Measurements from ENCODE around the gene ATAD3C.

The ATAD3C gene

GRCh38 chr1:1430992-1431844, 18.3 kb upstream of the ATAD3C start:
- DNase-seq (ENCODE audit: low spot score), result no peak

- DNase-seq (ENCODE audit: low spot score), result peak; percentile 60
Observed at GRCh38 chr1:1431845-1432273, 17.6 kb upstream of the ATAD3C start.

GRCh38 chr1:1432274-1432950, 17.1 kb upstream of the ATAD3C start:
- no peak for DNase-seq (ENCODE audit: low spot score)

- DNase-seq (ENCODE audit: low spot score), result peak; percentile 91
Observed at GRCh38 chr1:1432951-1433803, 16.3 kb upstream of the ATAD3C start.

GRCh38 chr1:1433804-1434130, 15.7 kb upstream of the ATAD3C start:
- DNase-seq (ENCODE audit: low spot score), result no peak

GRCh38 chr1:1434131-1434823, 15.2 kb upstream of the ATAD3C start:
- DNase-seq (ENCODE audit: low spot score), result peak; percentile 84

- DNase-seq (ENCODE audit: low spot score), result no peak
Observed at GRCh38 chr1:1434824-1435105, 14.7 kb upstream of the ATAD3C start.

- peak; percentile 81 for DNase-seq (ENCODE audit: low spot score)
Observed at GRCh38 chr1:1435106-1435903, 14.2 kb upstream of the ATAD3C start, which contains the start of gene VWA1. TSS of gene VWA1 (plus strand) at chr1:1435690. CDS start at chr1:1435749, 59 bp downstream.

GRCh38 chr1:1435911-1436629, 13.4 kb upstream of the ATAD3C start:
- DNase-seq (ENCODE audit: low spot score), result no peak

GRCh38 chr1:1436630-1437032, 12.9 kb upstream of the ATAD3C start:
- DNase-seq (ENCODE audit: low spot score), result no peak

GRCh38 chr1:1437033-1437903, 12.2 kb upstream of the ATAD3C start:
- no peak for DNase-seq (ENCODE audit: low spot score)

GRCh38 chr1:1437904-1438376, 11.5 kb upstream of the ATAD3C start:
- no peak for DNase-seq (ENCODE audit: low spot score)

GRCh38 chr1:1438531-1439381, 10.7 kb upstream of the ATAD3C start:
- no peak for DNase-seq (ENCODE audit: low spot score)

GRCh38 chr1:1439546-1440261, 9.8 kb upstream of the ATAD3C start:
- no peak for DNase-seq (ENCODE audit: low spot score)

GRCh38 chr1:1440262-1441001, 9.1 kb upstream of the ATAD3C start:
- DNase-seq (ENCODE audit: low spot score), result no peak

- DNase-seq (ENCODE audit: low spot score), result no peak
Observed at GRCh38 chr1:1441002-1441888, 8.2 kb upstream of the ATAD3C start.

Measured in globus pallidus (tissue), 1 donor.